Measurements from ENCODE around the gene OSBP.
A peak's percentile ranks its signal among the peaks of the same experiment; 100 is the strongest.
"Not testable (repeated sequence)": the region's sequence is repeated elsewhere in the genome, so short reads cannot be mapped to it uniquely, and the experiment has no call there.

OSBP gene

GRCh38 chr11:59615637-59616395 lies at the start of gene OSBP:
TSS of gene OSBP (minus strand) at chr11:59615774. CDS start at chr11:59615664, 110 bp downstream.
- peak; percentile 98 for DNase-seq (ENCODE audit: low read depth, low spot score)

- no peak for DNase-seq (ENCODE audit: low read depth, low spot score)
Measured at GRCh38 chr11:59660621-59661020, 45.0 kb upstream of the OSBP start.

- DNase-seq (ENCODE audit: low read depth, low spot score): no peak
Measured at GRCh38 chr11:59659981-59660380, 44.4 kb upstream of the OSBP start.

- DNase-seq (ENCODE audit: low read depth, low spot score): no peak
Measured at GRCh38 chr11:59658036-59658435, 42.5 kb upstream of the OSBP start.

- DNase-seq (ENCODE audit: low read depth, low spot score): no peak
Measured at GRCh38 chr11:59654893-59655292, 39.3 kb upstream of the OSBP start.

GRCh38 chr11:59647245-59647980 lies 31.8 kb upstream of the OSBP start:
- DNase-seq (ENCODE audit: low read depth, low spot score): no peak

GRCh38 chr11:59644528-59644927 lies 29.0 kb upstream of the OSBP start:
- DNase-seq (ENCODE audit: low read depth, low spot score): no peak

GRCh38 chr11:59643390-59643789 lies 27.8 kb upstream of the OSBP start:
- no peak for DNase-seq (ENCODE audit: low read depth, low spot score)

GRCh38 chr11:59641156-59641555 lies 25.6 kb upstream of the OSBP start:
- no peak for DNase-seq (ENCODE audit: low read depth, low spot score)

- no peak for DNase-seq (ENCODE audit: low read depth, low spot score)
Measured at GRCh38 chr11:59630493-59630892, 14.9 kb upstream of the OSBP start.

GRCh38 chr11:59629996-59630395 lies 14.4 kb upstream of the OSBP start:
- DNase-seq (ENCODE audit: low read depth, low spot score): no peak

- DNase-seq (ENCODE audit: low read depth, low spot score): not testable (repeated sequence)
Measured at GRCh38 chr11:59626969-59627368, 11.4 kb upstream of the OSBP start.

- DNase-seq (ENCODE audit: low read depth, low spot score): no peak
Measured at GRCh38 chr11:59625703-59626102, 10.1 kb upstream of the OSBP start.

GRCh38 chr11:59617876-59618275 lies 2.3 kb upstream of the OSBP start:
- no peak for DNase-seq (ENCODE audit: low read depth, low spot score)

- DNase-seq (ENCODE audit: low read depth, low spot score): no peak
Measured at GRCh38 chr11:59616396-59616982, 915 bp upstream of the OSBP start.

- peak; percentile 12 for DNase-seq (ENCODE audit: low read depth, low spot score)
Measured at GRCh38 chr11:59615120-59615636, 396 bp downstream of the OSBP start.

GRCh38 chr11:59614277-59615119 lies 1.1 kb downstream of the OSBP start:
- no peak for DNase-seq (ENCODE audit: low read depth, low spot score)

- no peak for DNase-seq (ENCODE audit: low read depth, low spot score)
Measured at GRCh38 chr11:59611570-59612565, 3.7 kb downstream of the OSBP start.

- DNase-seq (ENCODE audit: low read depth, low spot score): no peak
Measured at GRCh38 chr11:59610289-59610688, 5.3 kb downstream of the OSBP start.

Measured in iPS DF 19.7 (cell line).